ENCODE results near the gene POLR2F. TPM values are rescaled to one million over a fixed set of nuclear protein-coding genes. Genes with fewer than 3 reads are reported as not detected.
"Not testable (repeated sequence)": the region's sequence is repeated elsewhere in the genome, so short reads cannot be mapped to it uniquely, and the experiment has no call there.

Gene POLR2F
- total RNA-seq, 4 donors from 2014 or later, result 60.1 to 66.8 (median 64.1) TPM

DNA sequence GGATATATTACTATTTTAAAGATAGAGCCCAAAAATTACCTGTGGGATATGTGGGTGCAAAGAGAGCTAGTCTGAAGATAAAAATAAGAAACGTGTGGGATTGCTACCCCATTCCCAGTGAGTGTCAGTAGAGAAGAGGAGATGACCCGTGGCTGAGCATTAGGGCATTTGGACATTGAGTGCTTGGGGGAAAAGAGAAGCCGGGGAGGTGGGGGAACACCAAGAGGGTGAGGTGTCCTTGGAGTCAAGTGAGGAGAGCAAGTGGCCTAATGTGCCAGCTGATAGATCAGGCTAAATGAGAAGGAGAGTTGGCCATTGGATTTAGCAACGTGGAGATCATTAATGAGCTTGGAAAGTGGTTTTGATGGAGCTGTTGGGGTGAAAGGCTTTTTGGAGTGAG lies 1.2 kb downstream of the POLR2F start:
- no peaks in the 10 kb centered on the region for H3K9me3 ChIP-seq
- H3K4me3 ChIP-seq, result peak overlapping the region; percentile 98
- DNase-seq (ENCODE audit: low spot score in 2 of 2), result no peak
- 73% methylated on average over 4 of the region's 4 CpGs for WGBS
- H3K4me1 ChIP-seq, result peaks cover 22% of the 10 kb centered on the region
- no peak overlapping the region for H3K27ac ChIP-seq
- no peaks in the 10 kb centered on the region for H3K27me3 ChIP-seq
- H3K36me3 ChIP-seq, result peaks cover 34% of the 10 kb centered on the region
- TF ChIP-seq, protein P1, sequence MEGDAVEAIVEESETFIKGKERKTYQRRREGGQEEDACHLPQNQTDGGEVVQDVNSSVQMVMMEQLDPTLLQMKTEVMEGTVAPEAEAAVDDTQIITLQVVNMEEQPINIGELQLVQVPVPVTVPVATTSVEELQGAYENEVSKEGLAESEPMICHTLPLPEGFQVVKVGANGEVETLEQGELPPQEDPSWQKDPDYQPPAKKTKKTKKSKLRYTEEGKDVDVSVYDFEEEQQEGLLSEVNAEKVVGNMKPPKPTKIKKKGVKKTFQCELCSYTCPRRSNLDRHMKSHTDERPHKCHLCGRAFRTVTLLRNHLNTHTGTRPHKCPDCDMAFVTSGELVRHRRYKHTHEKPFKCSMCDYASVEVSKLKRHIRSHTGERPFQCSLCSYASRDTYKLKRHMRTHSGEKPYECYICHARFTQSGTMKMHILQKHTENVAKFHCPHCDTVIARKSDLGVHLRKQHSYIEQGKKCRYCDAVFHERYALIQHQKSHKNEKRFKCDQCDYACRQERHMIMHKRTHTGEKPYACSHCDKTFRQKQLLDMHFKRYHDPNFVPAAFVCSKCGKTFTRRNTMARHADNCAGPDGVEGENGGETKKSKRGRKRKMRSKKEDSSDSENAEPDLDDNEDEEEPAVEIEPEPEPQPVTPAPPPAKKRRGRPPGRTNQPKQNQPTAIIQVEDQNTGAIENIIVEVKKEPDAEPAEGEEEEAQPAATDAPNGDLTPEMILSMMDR (IDR thresholded peaks at IDR 0.05), result no peak
- TF ChIP-seq EP300 (IDR thresholded peaks at IDR 0.05) (no peak), POLR2A (IDR thresholded peaks at IDR 0.05) (no peak), POLR2AphosphoS5 (IDR thresholded peaks at IDR 0.05) (no peak)

- not testable (repeated sequence) for H3K27me3 ChIP-seq; H3K4me3 ChIP-seq; H3K9me3 ChIP-seq; DNase-seq (ENCODE audit: low spot score in 2 of 2); H3K27ac ChIP-seq
- peaks cover 46% of the 10 kb centered on the region for H3K36me3 ChIP-seq
- WGBS, result 84% methylated on average over 15 of the region's 15 CpGs
- H3K4me1 ChIP-seq, result peaks cover 22% of the 10 kb centered on the region
Measured at GRCh38 chr22:37955825-37956397, 2.4 kb downstream of the POLR2F start.

DNA sequence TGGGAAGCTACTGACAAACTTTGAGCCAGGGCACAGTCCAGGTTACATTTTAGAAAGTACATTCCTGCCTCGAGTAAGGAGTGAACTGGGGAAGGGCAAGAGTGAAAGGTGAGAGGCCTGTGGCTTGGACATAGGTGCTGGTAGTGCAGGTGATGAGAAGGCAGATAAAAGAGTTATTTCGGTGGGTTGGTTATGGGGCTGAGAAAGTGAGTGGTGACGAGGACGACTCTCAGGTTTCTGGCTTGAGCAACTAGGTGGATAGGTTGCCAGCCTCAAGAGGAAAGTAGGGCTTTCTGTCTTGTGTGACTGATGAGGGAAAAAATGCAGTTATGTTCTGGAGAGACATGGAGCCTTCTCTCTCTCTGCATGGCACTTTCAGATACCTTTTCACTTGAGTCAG lies 3.7 kb downstream of the POLR2F start:
- H3K4me1 ChIP-seq, result peaks cover 22% of the 10 kb centered on the region
- no peak overlapping the region for H3K27ac ChIP-seq
- no peak for DNase-seq (ENCODE audit: low spot score in 2 of 2)
- no peaks in the 10 kb centered on the region for H3K27me3 ChIP-seq
- 65% methylated on average over 4 of the region's 4 CpGs for whole genome bisulfite sequencing
- H3K9me3 ChIP-seq, result no peaks in the 10 kb centered on the region
- TF ChIP-seq POLR2AphosphoS5 (IDR thresholded peaks at IDR 0.05) (no peak), EP300 (IDR thresholded peaks at IDR 0.05) (no peak), POLR2A (IDR thresholded peaks at IDR 0.05) (no peak)
- TF ChIP-seq, protein P1 (IDR thresholded peaks at IDR 0.05), result no peak
- H3K36me3 ChIP-seq, result peaks cover 59% of the 10 kb centered on the region
- no peak overlapping the region for H3K4me3 ChIP-seq

GRCh38 chr22:37959231-37959825 lies 5.8 kb downstream of the POLR2F start:
- Histone ChIP-seq H3K4me1 (peaks cover 7% of the 10 kb centered on the region), H3K36me3 (peaks cover 76% of the 10 kb centered on the region), H3K9me3 (no peaks in the 10 kb centered on the region), H3K27me3 (no peaks in the 10 kb centered on the region), H3K4me3 (no peak overlapping the region), H3K27ac (no peak overlapping the region)
- 97% methylated on average over 18 of the region's 18 CpGs for WGBS
- no peak for DNase-seq (ENCODE audit: low spot score in 2 of 2)
- TF ChIP-seq, protein P1 (IDR thresholded peaks at IDR 0.05), result no peak
- TF ChIP-seq EP300 (IDR thresholded peaks at IDR 0.05) (no peak), POLR2AphosphoS5 (IDR thresholded peaks at IDR 0.05) (no peak), POLR2A (IDR thresholded peaks at IDR 0.05) (no peak)

- 97% methylated on average over 4 of the region's 4 CpGs for WGBS
- TF ChIP-seq, protein P1 (IDR thresholded peaks at IDR 0.05), result no peak
- no peak for TF ChIP-seq POLR2A (IDR thresholded peaks at IDR 0.05)
- no peak for TF ChIP-seq POLR2AphosphoS5 (IDR thresholded peaks at IDR 0.05)
- TF ChIP-seq EP300 (IDR thresholded peaks at IDR 0.05), result no peak
- H3K27ac ChIP-seq, result no peak overlapping the region
- peaks cover 9% of the 10 kb centered on the region for H3K4me1 ChIP-seq
- H3K36me3 ChIP-seq, result peaks cover 76% of the 10 kb centered on the region
- H3K9me3 ChIP-seq, result no peaks in the 10 kb centered on the region
- no peak overlapping the region for H3K4me3 ChIP-seq
- no peak for DNase-seq (ENCODE audit: low spot score in 2 of 2)
- H3K27me3 ChIP-seq, result no peaks in the 10 kb centered on the region
Measured at GRCh38 chr22:37961062-37961461, 7.6 kb downstream of the POLR2F start.

Measured in suprapubic skin (tissue), 4 donors.